ENCODE results near the gene ASIC1. TPM values are rescaled to one million over a fixed set of nuclear protein-coding genes. Genes with fewer than 3 reads are reported as not detected.

The ASIC1 gene
- total and polyA plus RNA-seq, 8 donors: 0.14 to 1.0 (median 0.57) TPM

GRCh38 chr12:50047693-50048250, 9.6 kb upstream of the ASIC1 start:
- ATAC-seq: no peak
- no peak for TF ChIP-seq CTCF (IDR thresholded peaks at IDR 0.05)
- no peak for DNase-seq
- intact Hi-C loops (cut with DNase I): no loop called here
- Histone ChIP-seq H3K4me1 (no peaks in the 10 kb centered on the region), H3K27me3 (no peaks in the 10 kb centered on the region), H3K4me3 (no peak overlapping the region), H3K27ac (no peak overlapping the region), H3K36me3 (no peaks in the 10 kb centered on the region), H3K9me3 (no peaks in the 10 kb centered on the region)
- 78 to 84% methylated on average over 7 of the region's 7 CpGs for WGBS, 2 donors
- FAIRE-seq: no peak

GRCh38 chr12:50049254-50050118, 7.9 kb upstream of the ASIC1 start:
- 80 to 91% methylated on average over 3 of the region's 3 CpGs for WGBS, 2 donors
- intact Hi-C loops (cut with DNase I): no loop called here
- no peak for ATAC-seq
- H3K36me3 ChIP-seq: no peaks in the 10 kb centered on the region
- H3K27ac ChIP-seq: no peak overlapping the region
- H3K4me1 ChIP-seq: no peaks in the 10 kb centered on the region
- no peak overlapping the region for H3K4me3 ChIP-seq
- no peak for FAIRE-seq
- no peaks in the 10 kb centered on the region for H3K27me3 ChIP-seq
- no peak for DNase-seq
- no peak for TF ChIP-seq CTCF (IDR thresholded peaks at IDR 0.05)
- no peaks in the 10 kb centered on the region for H3K9me3 ChIP-seq

- DNase-seq: peak in 1 of 6 donors; percentile 12
- intact Hi-C loops (cut with DNase I): no loop called here
Observed at GRCh38 chr12:50050119-50050385, 7.3 kb upstream of the ASIC1 start.

GRCh38 chr12:50050410-50051098, 6.8 kb upstream of the ASIC1 start:
- Histone ChIP-seq H3K27me3 (no peaks in the 10 kb centered on the region), H3K4me3 (peak overlapping the region in 2 of 4 donors; percentile 9 to 30), H3K9me3 (no peaks in the 10 kb centered on the region), H3K27ac (no peak overlapping the region), H3K36me3 (no peaks in the 10 kb centered on the region), H3K4me1 (no peaks in the 10 kb centered on the region)
- peak; percentile 68 to 86 (median 82) for ATAC-seq
- WGBS, 2 donors: 12% methylated on average over 34 to 37 of the region's 37 CpGs
- intact Hi-C loops (cut with DNase I): no loop called here
- TF ChIP-seq CTCF (IDR thresholded peaks at IDR 0.05): no peak
- DNase-seq: peak in 3 of 6 donors; percentile 29 to 67 (median 43)
- no peak for FAIRE-seq

More at GRCh38 chr12:50050119-50050385, 7.3 kb upstream of the ASIC1 start:
- Histone ChIP-seq H3K9me3 (no peaks in the 10 kb centered on the region), H3K4me1 (no peaks in the 10 kb centered on the region), H3K27ac (no peak overlapping the region), H3K4me3 (no peak overlapping the region), H3K36me3 (no peaks in the 10 kb centered on the region), H3K27me3 (no peaks in the 10 kb centered on the region)
- ATAC-seq (no peak), FAIRE-seq (no peak)
- 93 to 94% methylated on average over 3 of the region's 3 CpGs for WGBS, 2 donors
- no peak for TF ChIP-seq CTCF (IDR thresholded peaks at IDR 0.05)

Data from pancreas (tissue), 10 donors.